A673 (cell line): ENCODE measurements around the gene MYO1C.

Experiments
- EZH2 ChIP-seq: fragments of 200-600 bp; sonication (generic); IDR thresholded peaks from 2 replicates; pipeline ENCODE4 v1.6.1; 2017; ENCODE audit warnings: borderline replicate concordance, low read depth, mild to moderate bottlenecking, mixed read lengths, antibody characterized with exemption, low read length; ENCODE audit not compliant: poor library complexity, severe bottlenecking
- TF ChIP-seq, protein P1 (sequence below): fragments of 300-800, 200-600 bp; sonication (generic); conservative IDR thresholded peaks from 2 replicates; pipeline ENCODE4 v1.5.1; 2017; ENCODE audit warnings: low read depth, mild to moderate bottlenecking, antibody characterized with exemption, low read length, moderate library complexity, mixed read lengths

DNA sequence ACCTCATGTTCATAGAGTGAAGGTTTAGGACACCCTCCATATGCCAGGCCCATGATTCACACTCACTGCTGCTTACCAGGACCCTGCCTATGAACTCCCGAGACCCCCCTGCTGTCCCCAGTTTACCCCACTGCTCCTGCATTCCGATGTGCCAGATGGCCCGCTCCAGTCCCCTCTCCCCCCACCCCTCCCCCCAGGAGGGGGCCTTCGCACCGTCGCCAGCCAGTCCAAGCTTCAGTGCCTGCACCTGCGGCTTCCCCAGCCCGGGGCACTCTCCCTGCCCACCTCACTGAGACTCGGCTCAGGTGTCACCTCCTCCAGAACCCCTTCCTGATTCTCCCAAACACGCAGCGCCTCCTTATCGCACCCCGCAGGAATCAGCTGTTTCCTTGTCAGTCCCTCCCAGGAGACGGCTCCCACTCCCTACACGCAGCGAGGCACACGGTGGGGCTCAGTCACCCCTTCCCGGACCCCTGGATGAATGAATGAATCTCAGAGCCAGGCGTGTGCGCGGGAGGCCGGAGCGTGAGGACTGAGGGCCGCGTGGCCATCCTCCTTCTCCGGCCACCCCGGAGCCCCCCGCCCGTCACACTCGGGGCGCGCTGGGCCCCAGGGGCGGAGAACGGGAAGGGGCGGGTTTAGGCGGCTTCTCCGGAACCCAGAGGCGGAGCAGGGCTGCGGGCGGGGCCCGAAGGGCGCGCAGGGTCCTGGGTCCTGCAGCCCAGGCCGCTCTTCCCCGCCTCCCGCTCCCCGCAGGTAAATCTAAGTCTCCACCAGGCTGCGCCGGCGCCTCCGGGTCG, 1.6 kb downstream of the MYO1C start:
- TF ChIP-seq, protein P1, sequence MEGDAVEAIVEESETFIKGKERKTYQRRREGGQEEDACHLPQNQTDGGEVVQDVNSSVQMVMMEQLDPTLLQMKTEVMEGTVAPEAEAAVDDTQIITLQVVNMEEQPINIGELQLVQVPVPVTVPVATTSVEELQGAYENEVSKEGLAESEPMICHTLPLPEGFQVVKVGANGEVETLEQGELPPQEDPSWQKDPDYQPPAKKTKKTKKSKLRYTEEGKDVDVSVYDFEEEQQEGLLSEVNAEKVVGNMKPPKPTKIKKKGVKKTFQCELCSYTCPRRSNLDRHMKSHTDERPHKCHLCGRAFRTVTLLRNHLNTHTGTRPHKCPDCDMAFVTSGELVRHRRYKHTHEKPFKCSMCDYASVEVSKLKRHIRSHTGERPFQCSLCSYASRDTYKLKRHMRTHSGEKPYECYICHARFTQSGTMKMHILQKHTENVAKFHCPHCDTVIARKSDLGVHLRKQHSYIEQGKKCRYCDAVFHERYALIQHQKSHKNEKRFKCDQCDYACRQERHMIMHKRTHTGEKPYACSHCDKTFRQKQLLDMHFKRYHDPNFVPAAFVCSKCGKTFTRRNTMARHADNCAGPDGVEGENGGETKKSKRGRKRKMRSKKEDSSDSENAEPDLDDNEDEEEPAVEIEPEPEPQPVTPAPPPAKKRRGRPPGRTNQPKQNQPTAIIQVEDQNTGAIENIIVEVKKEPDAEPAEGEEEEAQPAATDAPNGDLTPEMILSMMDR: no peak
- TF ChIP-seq EZH2: no peak
